Mesothelial cell of epicardium (in vitro differentiated cells): ENCODE measurements around the gene TMEM100. TPM values are rescaled to one million over a fixed set of nuclear protein-coding genes. Genes with fewer than 3 reads are reported as not detected.

Source experiments
- DNase-seq, 2 experiments: peaks; one replicate each; pipeline ENCODE4 v3.0.0; 2021; ENCODE audit warnings: low spot score in 2 of 2; ENCODE audit not compliant: unreplicated experiment in 2 of 2
- H3K27ac Mint-ChIP-seq: 2 replicates; pipeline ENCODE4 v1.8.0; 2021; ENCODE audit warnings: mixed read lengths
- H3K27me3 Mint-ChIP-seq: 2 replicates; pipeline ENCODE4 v1.8.0; 2021; ENCODE audit warnings: low read depth, mixed read lengths
- H3K36me3 Mint-ChIP-seq: 2 replicates; pipeline ENCODE4 v1.8.0; 2021; ENCODE audit warnings: mixed read lengths
- H3K4me1 Mint-ChIP-seq: 2 replicates; pipeline ENCODE4 v1.8.0; 2021; ENCODE audit warnings: mixed read lengths
- H3K4me3 Mint-ChIP-seq: 2 replicates; pipeline ENCODE4 v1.8.0; 2021; ENCODE audit warnings: mild to moderate bottlenecking, moderate library complexity, mixed read lengths
- H3K9me3 Mint-ChIP-seq: 2 replicates; pipeline ENCODE4 v1.8.0; 2021; ENCODE audit warnings: mixed read lengths
- CTCF ChIP-seq: fragments of 200-600 bp; sonication (generic); IDR thresholded peaks from one replicate; pipeline ENCODE4 v1.5.0; 2021; ENCODE audit warnings: antibody characterized with exemption; ENCODE audit not compliant: unreplicated experiment
- total RNA-seq: library from RNA; stranded (reverse); gene quantifications from 3 replicates; pipeline ENCODE4 v1.2.1, GENCODE V29; 2021

TMEM100 gene
- total RNA-seq, 1 donor from 2014 or later: 5.1 TPM

- Mint-ChIP-seq H3K27me3 (no peaks in the 10 kb centered on the region), H3K4me1 (peaks cover 19% of the 10 kb centered on the region), H3K27ac (no peak overlapping the region), H3K4me3 (peak overlapping the region; percentile 87), H3K9me3 (peaks cover 3% of the 10 kb centered on the region), H3K36me3 (peaks cover 9% of the 10 kb centered on the region)
- no peak for TF ChIP-seq CTCF
- DNase-seq: no peak
Measured at GRCh38 chr17:55749985-55750384, 27.3 kb upstream of the TMEM100 start.

- Mint-ChIP-seq H3K27ac (no peak overlapping the region), H3K9me3 (peaks cover 3% of the 10 kb centered on the region), H3K4me1 (peaks cover 19% of the 10 kb centered on the region), H3K27me3 (no peaks in the 10 kb centered on the region), H3K4me3 (no peak overlapping the region), H3K36me3 (peaks cover 4% of the 10 kb centered on the region)
- DNase-seq: no peak
- no peak for TF ChIP-seq CTCF
Measured at GRCh38 chr17:55748841-55749240, 26.2 kb upstream of the TMEM100 start.

GRCh38 chr17:55747209-55747608 lies 24.5 kb upstream of the TMEM100 start:
- TF ChIP-seq CTCF: no peak
- no peaks in the 10 kb centered on the region for H3K36me3 Mint-ChIP-seq
- no peak for DNase-seq
- H3K27ac Mint-ChIP-seq: no peak overlapping the region
- H3K4me1 Mint-ChIP-seq: peaks cover 25% of the 10 kb centered on the region
- peaks cover 3% of the 10 kb centered on the region for H3K9me3 Mint-ChIP-seq
- H3K27me3 Mint-ChIP-seq: no peaks in the 10 kb centered on the region
- H3K4me3 Mint-ChIP-seq: no peak overlapping the region

- TF ChIP-seq CTCF: no peak
- Mint-ChIP-seq H3K36me3 (no peaks in the 10 kb centered on the region), H3K4me3 (no peak overlapping the region), H3K4me1 (peaks cover 20% of the 10 kb centered on the region), H3K27me3 (no peaks in the 10 kb centered on the region), H3K27ac (no peak overlapping the region), H3K9me3 (peaks cover 3% of the 10 kb centered on the region)
- DNase-seq: no peak
Measured at GRCh38 chr17:55746466-55746865, 23.8 kb upstream of the TMEM100 start.

- Mint-ChIP-seq H3K36me3 (no peaks in the 10 kb centered on the region), H3K4me3 (no peak overlapping the region), H3K4me1 (peaks cover 12% of the 10 kb centered on the region), H3K27ac (no peak overlapping the region), H3K27me3 (no peaks in the 10 kb centered on the region), H3K9me3 (peaks cover 3% of the 10 kb centered on the region)
- no peak for DNase-seq
- TF ChIP-seq CTCF: no peak
Measured at GRCh38 chr17:55745258-55745657, 22.6 kb upstream of the TMEM100 start.

- peak overlapping the region; percentile 73 for H3K27ac Mint-ChIP-seq
- TF ChIP-seq CTCF: no peak
- no peaks in the 10 kb centered on the region for H3K27me3 Mint-ChIP-seq
- no peak for DNase-seq
- H3K4me3 Mint-ChIP-seq: no peak overlapping the region
- peaks cover 3% of the 10 kb centered on the region for H3K9me3 Mint-ChIP-seq
- H3K36me3 Mint-ChIP-seq: no peaks in the 10 kb centered on the region
- H3K4me1 Mint-ChIP-seq: peaks cover 12% of the 10 kb centered on the region
Measured at GRCh38 chr17:55743103-55743679, 20.5 kb upstream of the TMEM100 start.
